SK-N-MC (cell line): ENCODE results near the gene ALMS1.

Source experiments
- EZH2 ChIP-seq: fragments of 200-600 bp; sonication (generic); IDR thresholded peaks from one replicate; pipeline ENCODE4 v1.6.1; 2017; ENCODE audit warnings: antibody characterized with exemption
- FOXP2 ChIP-seq: optimal IDR thresholded peaks from 2 replicates; pipeline ENCODE3; 2011; ENCODE audit warnings: mild to moderate bottlenecking, moderate library complexity; ENCODE audit not compliant: insufficient read depth; ENCODE audit errors: extremely low read length, control extremely low read depth
- POLR2AphosphoS5 ChIP-seq: IDR thresholded peaks from 2 replicates; pipeline ENCODE4 v1.6.1; 2012; ENCODE audit warnings: mild to moderate bottlenecking, low read depth, low read length, borderline replicate concordance

- TF ChIP-seq POLR2AphosphoS5, result no peak
- TF ChIP-seq EZH2, result no peak
- TF ChIP-seq FOXP2, result no peak
These were observed 196.7 kb downstream of the ALMS1 start for GRCh38 chr2:73582364-73582763.
